K562 (cell line): ENCODE data around the gene ACSF3. TPM values are rescaled to one million over a fixed set of nuclear protein-coding genes. Genes with fewer than 3 reads are reported as not detected.

Experiments
- ATAC-seq: fragments of 200-7000 bp; cut with Tn5 transposase; 3 replicates; pipeline ENCODE4 v1.9.1; 2020; ENCODE audit warnings: moderate library complexity
- BruUV-seq: library from RNA; stranded (reverse); fragments of 400-500 nt; replicated peaks from 2 replicates; lab custom pipeline; 2021; lab: Mats Ljungman, UMichigan
- CTCF ChIA-PET: fragments of 300-600 bp; formaldehyde crosslinking; extraction: SDS; loops from one replicate; lab custom pipeline; 2021; ENCODE audit warnings: low intra/inter-chr PET ratio; lab: Yijun Ruan, JAX
- POLR2A ChIA-PET: fragments of 300-600, 350-650 bp; sonication (Branson Sonifier 250); formaldehyde crosslinking; extraction: SDS; loops from one replicate; lab custom pipeline; 2021; ENCODE audit warnings: antibody characterized with exemption, inconsistent platforms; lab: Yijun Ruan, JAX
- DNase-seq, 4 experiments: peaks; one replicate each; pipeline versions ENCODE4 v3.0.0 to v3.0.0-alpha.2; 2011 to 2018; ENCODE audit warnings: low spot score in 3 of 4, mixed read lengths in 3 of 4; ENCODE audit errors: extremely low read depth in 1 of 4
- FAIRE-seq: peaks from 2 replicates; lab custom pipeline; 2011; peaks lifted over from hg19 to GRCh38; lab: Jason Lieb, UNC
- H2AFZ ChIP-seq: 2 replicates; pipeline ENCODE4 v1.6.0; 2011; ENCODE audit warnings: low read depth, low read length, control low read depth, inconsistent platforms
- H3K27ac ChIP-seq: fragments of 200-600 bp; 3 replicates; pipeline ENCODE4 v1.8.0; 2011; ENCODE audit warnings: low read depth, mild to moderate bottlenecking, control low read depth, inconsistent platforms, low read length, moderate library complexity, mixed read lengths; ENCODE audit errors: extremely low read depth
- H3K27me3 ChIP-seq, 2 experiments: fragments of 300-600 bp in 1 of 2; 2 replicates in 1 of 2; 3 replicates in 1 of 2; pipeline versions ENCODE4 v1.6.0 to v1.8.0; 2011; ENCODE audit warnings: inconsistent platforms in 2 of 2, low read length in 2 of 2, mild to moderate bottlenecking in 1 of 2, mixed read lengths in 1 of 2, moderate library complexity in 1 of 2; ENCODE audit not compliant: control insufficient read depth in 2 of 2, insufficient read depth in 2 of 2
- H3K36me3 ChIP-seq: fragments of 300-600 bp; 3 replicates; pipeline ENCODE4 v1.8.0; 2011; ENCODE audit warnings: mild to moderate bottlenecking, low read length, inconsistent platforms; ENCODE audit not compliant: control insufficient read depth, insufficient read depth
- H3K4me1 ChIP-seq, 2 experiments: fragments of 200-600 bp in 1 of 2; replicated peaks in 1 of 2; 2 replicates in 1 of 2; 3 replicates in 1 of 2; pipeline versions ENCODE4 v1.5.1 to v1.8.0; 2011; ENCODE audit warnings: inconsistent platforms in 2 of 2, low read length in 2 of 2, mild to moderate bottlenecking in 1 of 2, mixed read lengths in 1 of 2, moderate library complexity in 1 of 2; ENCODE audit not compliant: control insufficient read depth in 2 of 2, insufficient read depth in 2 of 2
- H3K4me2 ChIP-seq: 2 replicates; pipeline ENCODE4 v1.6.1; 2011; ENCODE audit warnings: low read length, control low read depth, inconsistent platforms, mixed read lengths; ENCODE audit not compliant: insufficient read depth
- H3K4me3 ChIP-seq: fragments of 200-600 bp; sonication (generic), shearing (Covaris generic); 2 replicates; pipeline ENCODE4 v1.5.1; 2016; ENCODE audit warnings: control low read depth, inconsistent platforms
- H3K79me2 ChIP-seq: fragments of 200-600 bp; 3 replicates; pipeline ENCODE4 v1.8.0; 2011; ENCODE audit warnings: low read length, inconsistent platforms; ENCODE audit not compliant: control insufficient read depth, insufficient read depth
- H3K9ac ChIP-seq, 2 experiments: 2 replicates each; pipeline versions ENCODE4 v1.6.0 to v1.6.1; 2011; ENCODE audit warnings: low read depth in 2 of 2, low read length in 2 of 2, control low read depth in 1 of 2, inconsistent platforms in 1 of 2, mild to moderate bottlenecking in 1 of 2, mixed read lengths in 1 of 2; ENCODE audit not compliant: insufficient read depth in 1 of 2
- H3K9me1 ChIP-seq: one replicate; pipeline ENCODE4 v1.6.0; 2011; ENCODE audit warnings: inconsistent platforms, mild to moderate bottlenecking, low read length, moderate library complexity; ENCODE audit not compliant: control insufficient read depth, insufficient read depth
- H3K9me3 ChIP-seq: replicated peaks from 2 replicates; pipeline ENCODE4 v1.5.1; 2011; ENCODE audit warnings: low read depth, low read length, inconsistent platforms; ENCODE audit not compliant: control insufficient read depth, insufficient read depth
- H4K20me1 ChIP-seq: replicated peaks from 2 replicates; pipeline ENCODE4 v1.6.1; 2011; ENCODE audit warnings: low read length, inconsistent platforms, mixed read lengths; ENCODE audit not compliant: control insufficient read depth, insufficient read depth
- DDX20 ChIP-seq: fragments of 450-650 bp; IDR thresholded peaks from 2 replicates; pipeline ENCODE4 v1.6.1; 2016; ENCODE audit warnings: missing genetic modification characterization, low read depth, mild to moderate bottlenecking, missing compliant biosample characterization, moderate library complexity
- RCOR1 ChIP-seq, 2 experiments: IDR thresholded peaks; 2 replicates each; pipeline ENCODE4 v1.6.1; 2012; ENCODE audit warnings: low read depth in 2 of 2, low read length in 2 of 2, borderline replicate concordance in 1 of 2, improper control_type of control experiment in 1 of 2
- ZBTB5 ChIP-seq: fragments of 450-650 bp; IDR thresholded peaks from 2 replicates; pipeline ENCODE4 v1.6.1; 2017; ENCODE audit warnings: antibody characterized with exemption
- WGBS: fragments of 100-300 bp; shearing (Covaris generic); methylation state at CpG from one replicate; pipeline ENCODE4 v1.1.6; 2016; ENCODE audit warnings: low coverage, mixed read lengths; ENCODE audit not compliant: insufficient coverage; ENCODE audit errors: missing lambda C conversion rate; 5-methylcytosine and 5-hydroxymethylcytosine counted together
- in situ Hi-C: fragments of 300-500 bp; cut with MboI; formaldehyde crosslinking; loops from 4 replicates; pipeline ENCODE4 v1.15.0; 2018; ENCODE audit warnings: inconsistent platforms, mixed read lengths
- intact Hi-C: fragments of 100-400 bp; cut with micrococcal nuclease; formaldehyde crosslinking; loops from 2 replicates; pipeline ENCODE4 v1.14.2; 2022
- polyA plus RNA-seq, 8 experiments: library from polyadenylated mRNA; depleted of rRNA in 4 of 8; stranded (reverse) in 5 of 8; unstranded in 3 of 8; fragments of >200 nt; fragmentation: Nextera tagmentation in 2 of 8; fragmentation: Illumina TruSeq in 1 of 8; extraction: Ambion mirVana in 2 of 8; extraction: Trizol in 1 of 8; gene quantifications; 2 replicates each; pipeline versions ENCODE4 v1.2.1 to v1.2.3, GENCODE V29; 2011 to 2014; ENCODE audit warnings: inconsistent platforms in 1 of 8, missing spikeins in 1 of 8
- total RNA-seq, 7 experiments: library from RNA; depleted of rRNA in 6 of 7; stranded (reverse); fragments of >200 nt in 6 of 7; fragmentation: Illumina TruSeq in 2 of 7; extraction: Trizol in 2 of 7; gene quantifications; 2 replicates each; pipeline versions ENCODE4 v1.2.1 to v1.2.3, GENCODE V29; 2011 to 2021; ENCODE audit warnings: low replicate concordance in 1 of 7

The ACSF3 gene
- total and polyA plus RNA-seq, 9 of the 15 experiments (the other 6 are each of a cell fraction or from before 2014, with no cell fraction given), result 0.77 to 32.8 (median 14.7) TPM

GRCh38 chr16:89045881-89046280 is 47.8 kb upstream of the ACSF3 start:
- ChIA-PET CTCF (no interaction called here), POLR2A (interaction anchor here (0.6 to 1.6 kb wide), 2 partner anchors 26 to 1697 kb away, joined by 3 to 10 read pairs; no protein-coding TSS in a partner anchor)
- TF ChIP-seq ZBTB5 (no peak), RCOR1 (IDR thresholded peaks at IDR 0.05; ENCODE audit: borderline replicate concordance in 1 of 2, low read depth in 2 of 2, low read length in 2 of 2) (peak in 1 of 2 experiments; percentile 6; a peak in 1 of 4 replicates), DDX20 (tag) (no peak)
- ATAC-seq, result no peak
- H4K20me1 ChIP-seq, result peaks cover 31% of the 10 kb centered on the region
- no peak overlapping the region for H3K4me2 ChIP-seq
- no peaks in the 10 kb centered on the region for H3K36me3 ChIP-seq
- H3K9ac ChIP-seq, result no peak overlapping the region
- no peaks in the 10 kb centered on the region for H3K9me3 ChIP-seq
- H3K4me3 ChIP-seq, result no peak overlapping the region
- H3K4me1 ChIP-seq, result peaks cover 0 to 64% of the 10 kb centered on the region in 2 experiments; a peak in 2 of 5 replicates
- in situ Hi-C loops (loop anchor here (5.0 kb wide), 1 partner anchor 44 kb away; no protein-coding TSS in a partner anchor), intact Hi-C loops (loop anchor here (5.0 kb wide), 1 partner anchor 44 kb away; no protein-coding TSS in a partner anchor)
- BruUV-seq, result no TSS peak
- no peaks in the 10 kb centered on the region for H3K9me1 ChIP-seq
- no peak overlapping the region for H2AFZ ChIP-seq
- H3K27me3 ChIP-seq, result peaks cover 37 to 85% of the 10 kb centered on the region in 2 experiments
- H3K79me2 ChIP-seq, result no peaks in the 10 kb centered on the region
- FAIRE-seq, result no peak
- DNase-seq, result no peak
- WGBS, result 3% methylated on average over 4 of the region's 4 CpGs
- H3K27ac ChIP-seq, result no peak overlapping the region
